K562 (cell line): ENCODE measurements around the gene TESK2. TPM values are rescaled to one million over a fixed set of nuclear protein-coding genes. Genes with fewer than 3 reads are reported as not detected.

Source experiments
- CEBPG ChIP-seq, 3 experiments: fragments of 200-800 bp in 1 of 3; sonication (Bioruptor generic) in 1 of 3; sonication (generic) in 1 of 3; formaldehyde crosslinking in 1 of 3; IDR thresholded peaks in 2 of 3; conservative IDR thresholded peaks in 1 of 3; 2 replicates each; pipeline versions ENCODE4 v1.6.1 to v1.8.0; 2016 to 2022; ENCODE audit warnings: missing compliant biosample characterization in 2 of 3, missing genetic modification characterization in 2 of 3, mild to moderate bottlenecking in 1 of 3, missing genetic modification reagents in 1 of 3
- EHMT2 ChIP-seq: fragments of 450-650 bp; IDR thresholded peaks from 2 replicates; pipeline ENCODE4 v1.6.1; 2018; ENCODE audit warnings: antibody characterized with exemption
- FOXA3 ChIP-seq, 2 experiments: fragments of 450-650 bp in 1 of 2; sonication (generic) in 1 of 2; formaldehyde crosslinking; IDR thresholded peaks in 1 of 2; conservative IDR thresholded peaks in 1 of 2; 2 replicates each; pipeline versions ENCODE4 v1.4.0 to v1.8.0; 2020 to 2022; ENCODE audit warnings: mild to moderate bottlenecking in 2 of 2, missing genetic modification reagents in 1 of 2
- ILK ChIP-seq: fragments of 450-650 bp; IDR thresholded peaks from 2 replicates; pipeline ENCODE4 v1.6.1; 2016; ENCODE audit warnings: missing genetic modification characterization, low read depth, mild to moderate bottlenecking, missing compliant biosample characterization, moderate library complexity, borderline replicate concordance
- KLF13 ChIP-seq: fragments of 450-650 bp; IDR thresholded peaks from 2 replicates; pipeline ENCODE4 v1.6.1; 2016; ENCODE audit warnings: missing genetic modification characterization, low read depth, mild to moderate bottlenecking, missing compliant biosample characterization, moderate library complexity, borderline replicate concordance
- LEF1 ChIP-seq: fragments of 450-650 bp; IDR thresholded peaks from 2 replicates; pipeline ENCODE4 v1.6.1; 2016; ENCODE audit warnings: mild to moderate bottlenecking
- NR3C1 ChIP-seq: sonication (generic); formaldehyde crosslinking; IDR thresholded peaks from 2 replicates; pipeline ENCODE4 v1.8.1; 2022; ENCODE audit warnings: missing genetic modification reagents
- NR4A1 ChIP-seq, 2 experiments: fragments of 250-450 bp in 1 of 2; fragments of 450-650 bp in 1 of 2; sonication (Bioruptor Pico) in 1 of 2; IDR thresholded peaks; 2 replicates each; pipeline versions ENCODE4 v1.4.0 to v1.6.1; 2016 to 2020; ENCODE audit warnings: mild to moderate bottlenecking in 2 of 2, missing compliant biosample characterization in 1 of 2, missing genetic modification characterization in 1 of 2, moderate library complexity in 1 of 2
- PHF8 ChIP-seq: fragments of 200-600 bp; sonication (generic); IDR thresholded peaks from 2 replicates; pipeline ENCODE4 v1.6.1; 2012; ENCODE audit warnings: mixed run types, mild to moderate bottlenecking, inconsistent platforms, low read length, moderate library complexity, borderline replicate concordance
- POLR2AphosphoS5 ChIP-seq: IDR thresholded peaks from 2 replicates; pipeline ENCODE4 v1.6.1; 2011; ENCODE audit warnings: mild to moderate bottlenecking, low read depth, low read length, moderate library complexity; ENCODE audit not compliant: control insufficient read depth, insufficient read depth
- PREB ChIP-seq: sonication (generic); formaldehyde crosslinking; IDR thresholded peaks from 2 replicates; pipeline ENCODE4 v1.8.1; 2023; ENCODE audit warnings: mild to moderate bottlenecking, missing genetic modification reagents
- RBM17 ChIP-seq: fragments of 200-400 bp; formaldehyde crosslinking; IDR thresholded peaks from 2 replicates; pipeline ENCODE4 v1.6.1; 2017; ENCODE audit warnings: low read depth, mild to moderate bottlenecking, low read length, borderline replicate concordance
- RFX1 ChIP-seq: fragments of 450-650 bp; IDR thresholded peaks from 2 replicates; pipeline ENCODE4 v1.6.1; 2016; ENCODE audit warnings: mild to moderate bottlenecking, moderate library complexity
- RFX5 ChIP-seq: IDR thresholded peaks from 2 replicates; pipeline ENCODE4 v1.6.1; 2011; ENCODE audit warnings: low read depth, mild to moderate bottlenecking, improper control_type of control experiment, low read length
- TAF1 ChIP-seq: IDR thresholded peaks from 2 replicates; pipeline ENCODE4 v1.6.1; 2011; ENCODE audit warnings: mild to moderate bottlenecking, low read length, moderate library complexity; ENCODE audit not compliant: insufficient read depth, control insufficient read depth, severe bottlenecking; ENCODE audit errors: extremely low read depth
- TGIF2 ChIP-seq: sonication (generic); formaldehyde crosslinking; IDR thresholded peaks from 2 replicates; pipeline ENCODE4 v1.8.1; 2022; ENCODE audit warnings: mild to moderate bottlenecking, missing genetic modification reagents, moderate library complexity
- THRAP3 ChIP-seq: fragments of 450-650 bp; IDR thresholded peaks from 2 replicates; pipeline ENCODE4 v1.6.1; 2016; ENCODE audit warnings: mild to moderate bottlenecking, inconsistent platforms, borderline replicate concordance
- ZNF175 ChIP-seq: fragments of 200-800 bp; sonication (Bioruptor generic); IDR thresholded peaks from 2 replicates; pipeline ENCODE4 v1.6.1; 2016; ENCODE audit warnings: low read depth, mild to moderate bottlenecking, missing genetic modification characterization, missing compliant biosample characterization
- ZNF274 ChIP-seq: IDR thresholded peaks from 2 replicates; pipeline ENCODE4 v1.6.1; 2011; ENCODE audit warnings: low read depth, mild to moderate bottlenecking, low read length, moderate library complexity, borderline replicate concordance
- ZNF316 ChIP-seq: fragments of 450-650 bp; IDR thresholded peaks from 2 replicates; pipeline ENCODE4 v1.6.1; 2016
- ZNF695 ChIP-seq: fragments of 450-650 bp; formaldehyde crosslinking; IDR thresholded peaks from 2 replicates; pipeline ENCODE4 v1.4.0; 2020; ENCODE audit warnings: mild to moderate bottlenecking, moderate library complexity
- ZNF699 ChIP-seq: fragments of 250-450 bp; sonication (Bioruptor Pico); IDR thresholded peaks from 2 replicates; pipeline ENCODE4 v1.8.0; 2021; ENCODE audit warnings: mild to moderate bottlenecking, moderate library complexity; ENCODE audit not compliant: insufficient replicate concordance
- polyA plus RNA-seq, 8 experiments: library from polyadenylated mRNA; depleted of rRNA in 4 of 8; stranded (reverse) in 5 of 8; unstranded in 3 of 8; fragments of >200 nt; fragmentation: Nextera tagmentation in 2 of 8; fragmentation: Illumina TruSeq in 1 of 8; extraction: Ambion mirVana in 2 of 8; extraction: Trizol in 1 of 8; gene quantifications; 2 replicates each; pipeline versions ENCODE4 v1.2.1 to v1.2.3, GENCODE V29; 2011 to 2014; ENCODE audit warnings: inconsistent platforms in 1 of 8, missing spikeins in 1 of 8
- total RNA-seq, 7 experiments: library from RNA; depleted of rRNA in 6 of 7; stranded (reverse); fragments of >200 nt in 6 of 7; fragmentation: Illumina TruSeq in 2 of 7; extraction: Trizol in 2 of 7; gene quantifications; 2 replicates each; pipeline versions ENCODE4 v1.2.1 to v1.2.3, GENCODE V29; 2011 to 2021; ENCODE audit warnings: low replicate concordance in 1 of 7
- TF ChIP-seq, protein P1 (sequence below): fragments of 450-650 bp; IDR thresholded peaks from one replicate; pipeline ENCODE4 v1.6.1; 2018; ENCODE audit warnings: mild to moderate bottlenecking, moderate library complexity; ENCODE audit not compliant: partially characterized antibody

TESK2 gene
- total and polyA plus RNA-seq, 9 of the 15 experiments (the other 6 are each of a cell fraction or from before 2014, with no cell fraction given): 1.6 to 5.3 (median 3.7) TPM

GRCh38 chr1:45521413-45522323 lies 30.7 kb upstream of the TESK2 start, which contains the start of gene PRDX1 (continued):
- TF ChIP-seq, protein P1, sequence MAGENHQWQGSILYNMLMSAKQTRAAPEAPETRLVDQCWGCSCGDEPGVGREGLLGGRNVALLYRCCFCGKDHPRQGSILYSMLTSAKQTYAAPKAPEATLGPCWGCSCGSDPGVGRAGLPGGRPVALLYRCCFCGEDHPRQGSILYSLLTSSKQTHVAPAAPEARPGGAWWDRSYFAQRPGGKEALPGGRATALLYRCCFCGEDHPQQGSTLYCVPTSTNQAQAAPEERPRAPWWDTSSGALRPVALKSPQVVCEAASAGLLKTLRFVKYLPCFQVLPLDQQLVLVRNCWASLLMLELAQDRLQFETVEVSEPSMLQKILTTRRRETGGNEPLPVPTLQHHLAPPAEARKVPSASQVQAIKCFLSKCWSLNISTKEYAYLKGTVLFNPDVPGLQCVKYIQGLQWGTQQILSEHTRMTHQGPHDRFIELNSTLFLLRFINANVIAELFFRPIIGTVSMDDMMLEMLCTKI: no peak
- no peak for TF ChIP-seq FOXA3 (CRISPR knock-in tag; conservative IDR thresholded peaks at IDR 0.05 in 1 of 2, IDR thresholded peaks at IDR 0.05 in 1 of 2)
- no peak for TF ChIP-seq ILK (tag)
- TF ChIP-seq RFX1: no peak
- TF ChIP-seq THRAP3: peak; percentile 82; the same call in 1 of the 2 replicates
- no peak for TF ChIP-seq ZNF175 (CRISPR knock-in tag)
- TF ChIP-seq ZNF316: peak; percentile 98
- 0 out of 2 replicates have a peak, but pooled peaks have one; percentile 36 for TF ChIP-seq NR3C1 (CRISPR knock-in tag)
- TF ChIP-seq POLR2AphosphoS5: peak; percentile 100
- TF ChIP-seq ZNF695 (CRISPR knock-in tag): no peak
- peak; percentile 56; the same call in 1 of the 2 replicates for TF ChIP-seq LEF1
- no peak for TF ChIP-seq RBM17
- peak; percentile 58; the same call in 1 of the 2 replicates for TF ChIP-seq ZNF274
- TF ChIP-seq PHF8: peak; percentile 100
- 0 out of 2 replicates have a peak, but pooled peaks have one; percentile 5 for TF ChIP-seq RFX5
- TF ChIP-seq PREB (CRISPR knock-in tag): peak; percentile 95; the same call in 1 of the 2 replicates
- no peak for TF ChIP-seq ZNF699 (CRISPR knock-in tag)
- peak; percentile 68 for TF ChIP-seq KLF13
- no peak for TF ChIP-seq TGIF2 (CRISPR knock-in tag)
- no peak; the same call in 1 of the 2 replicates for TF ChIP-seq CEBPG (CRISPR knock-in tag; IDR thresholded peaks at IDR 0.05)
- TF ChIP-seq CEBPG (tag; conservative IDR thresholded peaks at IDR 0.05 in 1 of 2, IDR thresholded peaks at IDR 0.05 in 1 of 2): no peak
- no peak for TF ChIP-seq EHMT2
- peak; percentile 100 for TF ChIP-seq TAF1
- TF ChIP-seq NR4A1 (CRISPR knock-in tag; IDR thresholded peaks at IDR 0.05): no peak
- TF ChIP-seq NR4A1 (tag; IDR thresholded peaks at IDR 0.05): peak; percentile 48; the same call in 1 of the 2 replicates
